ENCODE data around the gene SPRYD7.
A peak's percentile ranks its signal among the peaks of the same experiment; 100 is the strongest.

GRCh38 chr13:49936075-49936967 is at the start of gene SPRYD7:
- TF ChIP-seq POLR2A (IDR thresholded peaks at IDR 0.05) (peak; percentile 80), POLR2AphosphoS5 (IDR thresholded peaks at IDR 0.05) (peak; percentile 64 to 87 (median 77))
- TF ChIP-seq, protein P1, sequence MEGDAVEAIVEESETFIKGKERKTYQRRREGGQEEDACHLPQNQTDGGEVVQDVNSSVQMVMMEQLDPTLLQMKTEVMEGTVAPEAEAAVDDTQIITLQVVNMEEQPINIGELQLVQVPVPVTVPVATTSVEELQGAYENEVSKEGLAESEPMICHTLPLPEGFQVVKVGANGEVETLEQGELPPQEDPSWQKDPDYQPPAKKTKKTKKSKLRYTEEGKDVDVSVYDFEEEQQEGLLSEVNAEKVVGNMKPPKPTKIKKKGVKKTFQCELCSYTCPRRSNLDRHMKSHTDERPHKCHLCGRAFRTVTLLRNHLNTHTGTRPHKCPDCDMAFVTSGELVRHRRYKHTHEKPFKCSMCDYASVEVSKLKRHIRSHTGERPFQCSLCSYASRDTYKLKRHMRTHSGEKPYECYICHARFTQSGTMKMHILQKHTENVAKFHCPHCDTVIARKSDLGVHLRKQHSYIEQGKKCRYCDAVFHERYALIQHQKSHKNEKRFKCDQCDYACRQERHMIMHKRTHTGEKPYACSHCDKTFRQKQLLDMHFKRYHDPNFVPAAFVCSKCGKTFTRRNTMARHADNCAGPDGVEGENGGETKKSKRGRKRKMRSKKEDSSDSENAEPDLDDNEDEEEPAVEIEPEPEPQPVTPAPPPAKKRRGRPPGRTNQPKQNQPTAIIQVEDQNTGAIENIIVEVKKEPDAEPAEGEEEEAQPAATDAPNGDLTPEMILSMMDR (IDR thresholded peaks at IDR 0.05) = peak; percentile 85 to 99 (median 92)
